ENCODE results near the gene FEN1.

DNA sequence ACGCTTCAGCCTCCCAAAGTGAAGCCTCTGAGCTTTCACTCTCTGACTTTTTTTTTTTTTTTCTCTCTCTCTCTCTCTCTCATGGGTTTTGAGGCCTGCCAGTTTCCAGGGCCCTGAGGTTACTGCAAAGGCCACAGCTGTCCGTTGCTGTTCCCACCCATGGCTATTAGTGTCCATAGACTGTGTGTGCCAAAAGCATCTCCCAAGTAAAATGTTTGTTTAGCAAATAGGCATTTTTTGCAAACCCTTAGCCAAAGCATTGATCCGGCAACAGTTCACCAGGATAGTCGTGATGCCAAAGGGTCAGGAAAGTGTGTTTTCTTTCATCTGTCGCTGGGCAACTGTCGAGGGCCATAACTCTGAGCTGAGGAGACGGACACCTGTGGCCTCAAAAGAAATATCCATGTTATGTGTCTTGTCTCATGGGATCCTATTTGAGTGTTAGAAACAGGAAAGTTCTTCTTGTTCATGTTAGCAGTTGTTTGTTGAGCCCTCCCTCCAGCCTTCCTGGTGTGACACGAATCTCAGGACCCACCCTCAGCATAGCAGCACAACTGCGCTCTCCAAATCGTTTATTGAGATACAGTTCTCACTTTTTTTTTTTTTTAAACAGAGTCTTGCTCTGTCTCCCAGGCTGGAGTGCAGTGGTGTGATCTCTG, 53.8 kb downstream of the FEN1 start:
- TF ChIP-seq, protein P1, sequence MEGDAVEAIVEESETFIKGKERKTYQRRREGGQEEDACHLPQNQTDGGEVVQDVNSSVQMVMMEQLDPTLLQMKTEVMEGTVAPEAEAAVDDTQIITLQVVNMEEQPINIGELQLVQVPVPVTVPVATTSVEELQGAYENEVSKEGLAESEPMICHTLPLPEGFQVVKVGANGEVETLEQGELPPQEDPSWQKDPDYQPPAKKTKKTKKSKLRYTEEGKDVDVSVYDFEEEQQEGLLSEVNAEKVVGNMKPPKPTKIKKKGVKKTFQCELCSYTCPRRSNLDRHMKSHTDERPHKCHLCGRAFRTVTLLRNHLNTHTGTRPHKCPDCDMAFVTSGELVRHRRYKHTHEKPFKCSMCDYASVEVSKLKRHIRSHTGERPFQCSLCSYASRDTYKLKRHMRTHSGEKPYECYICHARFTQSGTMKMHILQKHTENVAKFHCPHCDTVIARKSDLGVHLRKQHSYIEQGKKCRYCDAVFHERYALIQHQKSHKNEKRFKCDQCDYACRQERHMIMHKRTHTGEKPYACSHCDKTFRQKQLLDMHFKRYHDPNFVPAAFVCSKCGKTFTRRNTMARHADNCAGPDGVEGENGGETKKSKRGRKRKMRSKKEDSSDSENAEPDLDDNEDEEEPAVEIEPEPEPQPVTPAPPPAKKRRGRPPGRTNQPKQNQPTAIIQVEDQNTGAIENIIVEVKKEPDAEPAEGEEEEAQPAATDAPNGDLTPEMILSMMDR (IDR thresholded peaks at IDR 0.05), result no peak
- no peak for TF ChIP-seq EP300 (IDR thresholded peaks at IDR 0.05)
- no peak for TF ChIP-seq RFX5 (IDR thresholded peaks at IDR 0.05)
- no peak for TF ChIP-seq KDM1A (IDR thresholded peaks at IDR 0.05; ENCODE audit: low read depth)
- no peak for TF ChIP-seq POLR2A (IDR thresholded peaks at IDR 0.05; ENCODE audit: low read length)
- no peak for TF ChIP-seq CEBPB (IDR thresholded peaks at IDR 0.05)
- TF ChIP-seq, protein P2, sequence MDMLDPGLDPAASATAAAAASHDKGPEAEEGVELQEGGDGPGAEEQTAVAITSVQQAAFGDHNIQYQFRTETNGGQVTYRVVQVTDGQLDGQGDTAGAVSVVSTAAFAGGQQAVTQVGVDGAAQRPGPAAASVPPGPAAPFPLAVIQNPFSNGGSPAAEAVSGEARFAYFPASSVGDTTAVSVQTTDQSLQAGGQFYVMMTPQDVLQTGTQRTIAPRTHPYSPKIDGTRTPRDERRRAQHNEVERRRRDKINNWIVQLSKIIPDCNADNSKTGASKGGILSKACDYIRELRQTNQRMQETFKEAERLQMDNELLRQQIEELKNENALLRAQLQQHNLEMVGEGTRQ (IDR thresholded peaks at IDR 0.05), result no peak
- no peak for TF ChIP-seq MAZ (IDR thresholded peaks at IDR 0.05; ENCODE audit: borderline replicate concordance, low read depth, low read length)
- no peak for TF ChIP-seq NPAS2 (CRISPR knock-in tag; IDR thresholded peaks at IDR 0.05; ENCODE audit: borderline replicate concordance)
- TF ChIP-seq JUNB (IDR thresholded peaks at IDR 0.05), result no peak
- TF ChIP-seq FOSL2 (IDR thresholded peaks at IDR 0.05), result no peak
- no peak for TF ChIP-seq FOSL2 (CRISPR knock-in tag; IDR thresholded peaks at IDR 0.05)

Data from A549 (cell line).